OCI-M2 (cell line): ENCODE measurements around the gene GPR12.
"Not testable (repeated sequence)": the region's sequence is repeated elsewhere in the genome, so short reads cannot be mapped to it uniquely, and the experiment has no call there.

Experiments used
- DNase-seq: peaks from one replicate; lab custom pipeline; 2025; ENCODE audit not compliant: unreplicated experiment; lab: John Stamatoyannopoulos, UW

The GPR12 gene

DNA sequence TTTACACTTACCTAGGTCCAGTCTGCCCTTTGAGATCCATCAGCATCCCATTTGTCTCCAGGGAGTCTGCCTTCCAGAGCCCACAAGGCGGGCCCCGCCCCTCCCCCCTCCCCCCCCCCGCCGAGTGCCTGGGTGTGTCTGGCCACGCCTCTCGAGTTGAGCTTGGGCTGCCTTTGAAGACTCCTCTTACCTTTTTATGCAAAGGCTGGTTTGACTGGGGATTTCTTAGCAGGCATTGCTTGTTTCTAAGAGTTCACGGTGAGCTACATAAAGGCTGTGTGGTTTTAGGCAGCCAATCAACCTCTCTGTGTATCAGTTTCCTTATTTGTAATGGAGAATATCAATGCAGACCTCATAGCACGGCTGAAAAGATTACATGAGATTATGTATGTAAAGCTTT lies 11.3 kb downstream of the GPR12 start:
- no peak for DNase-seq

DNA sequence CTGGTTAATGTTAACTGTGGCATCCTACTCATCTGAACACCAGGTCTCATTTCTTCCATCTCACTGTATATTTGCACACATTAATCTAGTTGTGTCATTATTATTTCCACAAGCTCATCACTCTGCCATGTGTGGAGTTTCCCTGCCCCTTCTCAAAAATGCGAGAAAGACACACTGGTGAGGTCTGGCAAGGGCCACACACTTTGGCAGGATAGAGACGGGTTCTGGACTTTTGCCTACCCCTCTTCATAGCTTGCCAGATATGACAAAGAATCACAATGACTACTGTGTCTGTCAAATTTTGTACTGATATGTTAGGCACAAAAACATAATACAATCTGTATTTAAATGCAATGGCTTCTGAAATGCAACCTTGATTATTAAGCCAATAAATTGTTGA lies 12.9 kb downstream of the GPR12 start:
- DNase-seq = no peak

DNA sequence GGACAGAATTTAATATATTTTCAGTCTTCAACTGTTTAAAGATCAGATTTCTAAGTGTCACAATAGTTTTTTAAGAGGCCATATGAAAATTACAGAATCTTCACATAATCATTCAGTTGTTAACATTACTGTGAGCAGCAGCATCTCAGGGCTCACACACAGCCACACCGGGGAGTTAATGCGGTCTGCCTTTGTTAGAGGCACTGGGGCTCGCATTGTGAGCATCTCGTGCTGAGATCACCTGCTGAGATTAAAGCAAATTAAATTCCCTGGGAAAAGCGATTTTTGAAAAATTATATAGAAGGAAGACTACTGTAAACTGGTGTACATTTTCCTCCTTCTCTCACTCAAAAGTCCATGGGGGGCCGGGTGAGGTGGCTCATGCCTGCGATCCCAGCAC lies 16.6 kb downstream of the GPR12 start:
- no peak for DNase-seq

GRCh38 chr13:26742691-26743358 lies 17.8 kb downstream of the GPR12 start:
- no peak for DNase-seq

DNA sequence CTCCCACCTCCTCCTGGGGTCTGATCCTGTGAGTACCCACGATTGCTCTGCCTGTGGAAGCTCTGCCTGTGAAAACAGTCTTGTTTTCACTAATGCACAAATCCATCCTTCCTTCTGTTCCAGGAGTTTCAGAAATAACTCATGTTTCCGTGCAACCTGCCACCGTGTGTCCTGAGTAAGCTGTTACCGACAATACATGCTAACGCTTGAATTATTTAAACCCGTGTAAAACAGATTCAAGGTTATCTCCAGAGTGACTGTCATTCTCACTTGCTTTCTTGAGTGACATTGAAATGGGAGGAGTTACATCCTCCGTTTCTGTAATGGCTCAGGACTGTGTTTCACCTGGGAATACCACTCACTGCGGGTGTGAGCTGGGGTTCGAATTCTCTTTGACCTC lies 24.9 kb downstream of the GPR12 start:
- DNase-seq = no peak

DNA sequence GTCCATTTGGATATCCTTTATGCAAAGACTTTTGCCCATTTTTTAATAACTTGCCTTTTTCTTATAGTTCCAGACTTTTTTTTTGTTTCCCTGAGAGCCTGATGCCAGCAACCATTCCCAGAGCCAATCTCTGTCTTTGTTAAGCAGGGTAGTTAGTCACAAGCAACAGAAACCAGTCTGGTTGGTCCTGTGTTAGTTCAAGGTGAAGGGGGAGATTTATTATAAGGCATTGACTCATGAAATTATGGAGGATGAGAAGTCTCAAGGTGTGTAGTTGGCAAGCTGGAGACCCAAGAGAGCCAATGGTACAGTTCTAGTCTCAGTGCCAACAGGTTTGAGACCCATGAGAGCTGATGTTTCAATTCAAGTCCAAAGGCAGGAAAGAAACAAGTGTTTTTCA lies 33.0 kb downstream of the GPR12 start:
- DNase-seq = no peak

- DNase-seq = no peak
These were observed 33.5 kb downstream of the GPR12 start for GRCh38 chr13:26727122-26727521.

DNA sequence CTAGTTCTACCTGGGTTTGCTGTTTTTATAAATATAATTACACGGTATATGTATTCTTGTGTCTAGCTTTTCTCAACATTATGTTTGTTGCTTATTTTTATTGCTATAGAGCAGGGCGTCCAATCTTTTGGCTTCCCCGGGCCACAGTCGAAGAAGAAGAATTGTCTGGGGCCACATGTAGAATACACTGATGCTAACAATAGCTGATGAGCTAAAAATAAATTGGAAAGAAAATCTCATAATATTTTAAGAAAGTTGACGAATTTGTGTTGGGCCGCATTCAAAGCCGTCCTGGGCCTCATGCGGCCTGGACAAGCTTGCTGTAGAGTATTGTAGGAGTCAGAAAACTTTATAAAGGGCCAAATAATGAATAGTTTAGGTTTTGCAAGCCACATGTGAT lies 33.9 kb downstream of the GPR12 start:
- no peak for DNase-seq

DNA sequence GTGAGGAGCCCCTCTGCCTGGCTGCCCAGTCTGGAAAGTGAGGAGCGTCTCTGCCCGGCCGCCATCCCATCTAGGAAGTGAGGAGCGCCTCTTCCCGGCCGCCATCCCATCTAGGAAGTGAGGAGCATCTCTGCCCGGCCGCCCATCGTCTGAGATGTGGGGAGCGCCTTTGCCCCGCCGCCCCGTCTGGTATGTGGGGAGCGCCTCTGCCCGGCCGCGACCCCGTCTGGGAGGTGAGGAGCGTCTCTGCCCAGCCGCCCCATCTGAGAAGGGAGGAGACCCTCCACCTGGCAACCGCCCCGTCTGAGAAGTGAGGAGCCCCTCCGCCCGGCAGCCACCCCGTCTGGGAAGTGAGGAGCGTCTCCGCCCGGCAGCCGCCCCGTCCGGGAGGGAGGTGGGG lies 37.0 kb downstream of the GPR12 start:
- DNase-seq = not testable (repeated sequence)

- no peak for DNase-seq
These were observed 38.3 kb downstream of the GPR12 start for GRCh38 chr13:26722321-26722720.

GRCh38 chr13:26721251-26722121 lies 39.1 kb downstream of the GPR12 start:
- no peak for DNase-seq

DNA sequence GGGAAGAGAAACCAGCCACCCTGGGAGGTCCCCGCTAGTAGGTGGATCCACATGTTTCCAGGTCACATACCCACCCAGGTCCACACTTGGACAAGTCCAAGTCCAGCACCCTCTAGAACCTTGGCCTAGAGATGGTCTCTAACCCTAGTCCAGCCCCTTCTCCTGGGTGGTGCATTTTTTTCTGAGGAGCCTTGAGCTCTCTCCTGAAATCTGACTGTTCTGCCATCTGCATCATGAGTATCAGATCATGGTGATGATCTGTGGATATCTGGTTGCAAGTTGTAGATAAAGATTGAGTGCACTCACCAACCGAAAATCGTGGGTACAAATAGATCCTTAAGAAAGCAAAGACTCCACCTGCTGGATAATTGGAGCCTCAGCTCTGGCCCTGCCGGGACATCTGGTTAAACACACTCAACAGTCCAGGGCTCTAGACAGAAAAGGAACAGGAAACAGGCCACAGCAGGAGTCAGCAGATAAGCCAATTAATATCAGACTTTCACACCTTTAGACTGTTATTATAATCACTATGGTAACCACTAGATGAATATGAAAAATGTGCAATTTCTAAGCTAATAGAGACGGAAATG lies 41.1 kb downstream of the GPR12 start:
- DNase-seq = no peak

GRCh38 chr13:26718872-26719271 lies 41.7 kb downstream of the GPR12 start:
- no peak for DNase-seq

DNA sequence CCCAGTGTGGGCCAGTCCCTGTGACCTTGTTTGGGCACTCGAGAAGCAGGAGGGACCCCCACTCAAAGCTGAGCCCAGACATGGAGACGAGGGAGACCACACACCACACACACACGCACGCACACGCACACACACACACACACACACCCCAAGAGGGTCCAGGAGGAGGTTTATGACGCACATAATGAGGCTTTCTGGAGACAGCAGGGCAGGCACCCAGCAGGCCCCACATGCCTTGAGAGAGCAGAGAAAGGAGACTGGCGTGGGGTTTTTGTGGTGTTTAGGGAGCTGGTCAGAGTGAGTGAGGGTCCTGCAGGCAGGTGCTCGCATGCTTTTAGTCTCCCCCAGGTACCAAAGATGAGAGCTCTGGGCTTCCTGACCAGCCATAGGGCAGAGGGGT lies 42.4 kb downstream of the GPR12 start:
- no peak for DNase-seq

- no peak for DNase-seq
These were observed 43.6 kb downstream of the GPR12 start for GRCh38 chr13:26716984-26717383.

GRCh38 chr13:26713341-26713740 lies 47.2 kb downstream of the GPR12 start:
- no peak for DNase-seq

- no peak for DNase-seq
These were observed 49.4 kb downstream of the GPR12 start for GRCh38 chr13:26711211-26711610.

GRCh38 chr13:26710166-26710565 lies 50.4 kb downstream of the GPR12 start:
- no peak for DNase-seq

DNA sequence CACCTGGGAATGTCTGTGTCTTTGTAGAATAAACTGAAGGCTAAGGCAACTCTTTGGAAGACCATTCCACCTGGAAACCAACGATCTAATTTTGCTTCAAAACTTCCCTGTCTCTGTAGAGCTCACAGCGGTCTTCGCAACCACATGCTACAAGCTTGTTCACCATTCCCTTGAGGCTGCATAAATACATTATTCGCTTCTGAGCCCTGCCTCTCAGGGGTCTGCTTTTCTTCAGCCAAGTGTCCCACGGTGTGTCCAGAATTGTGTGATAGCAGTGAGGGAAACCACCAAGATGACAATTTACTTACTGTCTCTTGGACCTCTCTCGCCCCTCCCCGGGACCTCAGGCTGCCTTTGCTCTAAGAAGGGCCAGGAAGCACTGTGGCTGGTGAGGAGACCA lies 51.1 kb downstream of the GPR12 start:
- DNase-seq = no peak

GRCh38 chr13:26708007-26708297 lies 52.6 kb downstream of the GPR12 start:
- DNase-seq = no peak

- no peak for DNase-seq
These were observed 53.2 kb downstream of the GPR12 start for GRCh38 chr13:26707122-26708006.
